GM12891 (cell line): ENCODE measurements around the gene SAC3D1.

ENCODE experiments used
- DNase-seq: peaks from one replicate; pipeline ENCODE4 v3.0.0; 2011; ENCODE audit warnings: low spot score; ENCODE audit not compliant: insufficient read length
- FAIRE-seq: peaks from 2 replicates; lab custom pipeline; 2011; peaks lifted over from hg19 to GRCh38; lab: Jason Lieb, UNC
- PAX5 ChIP-seq: IDR thresholded peaks from 2 replicates; pipeline ENCODE4 v1.6.1; 2011; ENCODE audit warnings: low read length, moderate library complexity, mild to moderate bottlenecking; ENCODE audit not compliant: insufficient read depth, severe bottlenecking
- POLR2A ChIP-seq: IDR thresholded peaks from 2 replicates; pipeline ENCODE4 v1.6.1; 2011; ENCODE audit warnings: low read depth, low read length, control low read depth
- POLR2AphosphoS5 ChIP-seq: IDR thresholded peaks from 2 replicates; pipeline ENCODE4 v1.6.1; 2011; ENCODE audit warnings: low read depth, low read length, control low read depth
- POU2F2 ChIP-seq: IDR thresholded peaks from 2 replicates; pipeline ENCODE4 v1.6.1; 2011; ENCODE audit warnings: low read depth, mild to moderate bottlenecking, control low read depth, low read length, moderate library complexity
- SPI1 ChIP-seq: IDR thresholded peaks from 2 replicates; pipeline ENCODE4 v1.6.1; 2011; ENCODE audit warnings: low read depth, low read length, control low read depth
- TAF1 ChIP-seq: IDR thresholded peaks from 2 replicates; pipeline ENCODE4 v1.6.1; 2011; ENCODE audit warnings: low read depth, low read length, control low read depth

Gene SAC3D1

DNA sequence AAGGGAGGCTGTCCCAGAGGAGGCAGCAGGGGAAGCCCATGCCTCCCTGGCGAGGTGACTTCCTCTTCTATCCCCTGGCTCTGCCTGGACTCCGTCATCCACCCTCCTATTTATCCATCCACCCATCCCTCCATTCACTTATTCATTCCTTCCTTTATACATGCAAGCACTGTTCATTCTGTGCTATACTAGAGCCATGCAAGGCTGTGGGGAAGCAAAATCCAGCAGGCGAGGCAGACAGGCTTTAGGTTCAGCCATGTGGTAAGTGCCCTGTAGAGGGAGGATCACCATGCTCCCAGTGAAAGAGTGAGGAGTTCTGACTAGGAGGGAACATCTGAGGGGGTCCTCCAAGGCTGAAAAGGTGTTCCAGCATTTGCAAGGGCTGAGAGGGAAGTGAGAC lies 18.5 kb downstream of the SAC3D1 start:
- FAIRE-seq = no peak

DNA sequence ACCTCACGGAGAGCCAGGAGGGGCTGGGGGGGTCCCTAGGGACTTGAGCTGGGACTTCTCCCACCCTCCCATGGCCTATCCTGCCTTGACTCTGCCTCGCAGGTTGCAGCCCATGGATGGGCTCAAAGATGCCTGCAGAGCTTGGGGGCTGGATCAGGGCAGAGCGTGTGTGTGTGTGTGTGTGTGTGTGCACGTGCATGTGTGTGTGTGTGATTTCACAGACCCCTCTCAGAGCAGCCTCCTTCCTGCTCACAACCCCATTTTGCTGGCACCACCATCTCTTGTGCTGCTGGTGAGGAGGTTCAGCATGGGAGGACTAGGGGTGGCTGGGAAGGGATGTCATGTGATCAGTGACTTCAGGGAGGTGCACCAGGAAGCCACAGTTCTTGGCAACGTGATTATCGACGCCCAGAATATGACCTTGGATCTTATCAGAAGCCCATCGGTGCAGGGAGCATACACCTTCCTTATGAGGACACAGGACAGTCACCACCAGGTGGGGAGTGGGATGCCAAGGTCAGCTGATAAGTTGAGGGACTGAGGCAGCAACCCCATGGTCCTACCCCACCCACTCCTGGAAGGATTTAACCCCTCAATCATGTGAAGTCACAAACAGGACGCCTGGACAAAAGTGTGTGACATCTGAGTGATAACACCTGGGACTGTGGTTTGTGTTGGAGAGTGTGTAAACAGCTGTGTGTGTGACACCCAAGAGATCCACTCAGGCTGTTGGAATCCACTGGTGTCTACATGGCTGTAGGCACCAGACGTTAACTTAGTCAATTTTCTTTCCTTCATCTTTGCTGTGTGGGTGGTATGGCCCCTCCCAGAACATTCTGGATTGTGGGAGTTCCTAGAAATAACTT lies 19.2 kb downstream of the SAC3D1 start:
- DNase-seq (no peak), FAIRE-seq (no peak)
- TF ChIP-seq SPI1 (no peak), POLR2AphosphoS5 (no peak), PAX5 (no peak), POU2F2 (no peak), TAF1 (no peak), POLR2A (no peak)

More for the DNA sequence above, 18.5 kb downstream of the SAC3D1 start:
- TF ChIP-seq PAX5 (no peak), SPI1 (no peak), TAF1 (no peak), POLR2A (no peak), POU2F2 (no peak), POLR2AphosphoS5 (no peak)
- no peak for DNase-seq

DNA sequence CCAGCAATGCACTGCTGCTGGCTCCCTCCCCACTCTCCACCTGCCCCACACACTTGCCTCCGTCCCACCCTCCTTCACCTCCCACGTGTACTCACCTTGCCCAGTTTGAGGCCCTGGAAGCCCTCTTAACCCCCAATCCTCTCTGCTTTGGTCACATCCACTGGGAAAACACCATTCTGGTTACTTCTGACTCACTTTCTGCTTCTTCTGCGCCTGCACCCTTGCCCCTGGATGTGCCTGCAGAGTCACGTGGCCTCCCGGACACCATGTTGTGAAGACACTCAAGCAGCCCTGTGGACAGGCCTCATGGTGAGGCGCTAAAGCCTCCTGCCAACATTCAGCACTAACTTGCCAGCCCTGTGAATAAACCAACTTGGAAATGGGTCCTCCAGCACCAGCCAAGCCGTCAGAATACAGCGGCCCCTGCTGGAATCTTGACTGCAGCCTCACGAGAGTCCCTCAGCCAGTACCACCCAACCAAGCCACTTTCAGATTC lies 20.0 kb downstream of the SAC3D1 start:
- FAIRE-seq (no peak), DNase-seq (no peak)
- TF ChIP-seq TAF1 (no peak), POLR2AphosphoS5 (no peak), PAX5 (no peak), POLR2A (no peak), POU2F2 (no peak), SPI1 (no peak)

DNA sequence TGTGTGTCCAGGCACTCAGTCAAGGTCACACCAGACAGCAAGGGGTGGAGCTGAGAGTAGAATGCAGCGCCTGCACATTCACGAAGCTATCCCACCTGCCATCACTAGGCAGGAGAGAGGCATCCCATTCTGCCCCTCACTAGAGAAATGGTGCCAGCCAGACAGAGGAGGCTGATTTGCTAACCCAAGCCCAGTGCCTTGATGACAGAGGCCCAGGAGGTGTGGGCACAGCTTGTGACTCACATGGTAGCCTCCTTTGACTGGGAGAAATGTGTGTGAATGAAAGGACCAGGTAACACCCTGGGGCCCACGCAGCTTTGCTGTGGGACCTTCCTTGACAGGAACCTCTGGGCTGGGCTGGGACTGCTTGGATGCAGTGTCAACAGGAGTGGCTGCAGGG lies 22.5 kb downstream of the SAC3D1 start:
- no peak for TF ChIP-seq POU2F2
- TF ChIP-seq SPI1 = no peak
- TF ChIP-seq POLR2AphosphoS5 = no peak
- TF ChIP-seq POLR2A = no peak
- no peak for FAIRE-seq
- no peak for DNase-seq

DNA sequence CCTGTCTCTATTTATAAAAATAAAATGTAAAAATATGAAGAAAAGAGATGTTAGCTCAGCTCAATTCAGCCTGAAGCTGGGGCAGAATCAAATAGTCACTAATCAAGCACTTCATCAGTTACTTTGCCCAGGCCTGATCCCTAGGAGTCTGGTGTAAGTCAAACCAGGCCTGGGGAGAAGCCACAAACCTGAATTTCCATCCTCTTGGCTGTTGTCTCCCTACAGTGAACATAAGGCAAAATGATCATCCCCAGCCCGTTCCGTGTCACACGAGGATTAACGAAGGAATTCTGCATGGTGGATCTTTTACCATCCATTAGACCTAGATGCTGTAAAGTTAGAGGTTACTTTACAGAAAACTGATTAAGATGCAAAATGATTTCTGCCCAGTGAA lies 23.8 kb downstream of the SAC3D1 start:
- TF ChIP-seq SPI1 = no peak
- DNase-seq = no peak
- FAIRE-seq = no peak

DNA sequence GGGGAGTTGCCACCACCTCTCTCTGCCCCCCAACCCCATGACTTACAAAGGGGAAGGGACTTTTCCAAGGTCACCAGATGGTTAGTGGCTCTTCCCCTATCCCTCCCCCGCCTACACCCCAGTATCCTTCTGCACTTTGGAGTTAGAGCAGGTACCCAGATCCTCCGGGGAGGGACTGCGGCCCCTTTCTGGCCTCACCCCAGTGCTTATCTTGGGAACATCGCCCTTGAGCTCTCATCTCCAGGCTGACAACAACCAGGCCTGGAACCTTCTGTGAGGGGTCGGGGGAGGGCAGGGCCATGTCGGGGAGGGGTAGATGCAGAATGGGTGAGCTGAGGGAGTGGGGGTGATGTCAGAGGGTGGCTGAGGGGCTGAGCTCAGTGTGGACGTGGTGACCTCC lies 24.8 kb downstream of the SAC3D1 start:
- TF ChIP-seq POLR2A = no peak
- no peak for TF ChIP-seq PAX5
- no peak for TF ChIP-seq POLR2AphosphoS5
- no peak for TF ChIP-seq TAF1
- TF ChIP-seq SPI1 = no peak
- TF ChIP-seq POU2F2 = no peak
- FAIRE-seq = no peak

DNA sequence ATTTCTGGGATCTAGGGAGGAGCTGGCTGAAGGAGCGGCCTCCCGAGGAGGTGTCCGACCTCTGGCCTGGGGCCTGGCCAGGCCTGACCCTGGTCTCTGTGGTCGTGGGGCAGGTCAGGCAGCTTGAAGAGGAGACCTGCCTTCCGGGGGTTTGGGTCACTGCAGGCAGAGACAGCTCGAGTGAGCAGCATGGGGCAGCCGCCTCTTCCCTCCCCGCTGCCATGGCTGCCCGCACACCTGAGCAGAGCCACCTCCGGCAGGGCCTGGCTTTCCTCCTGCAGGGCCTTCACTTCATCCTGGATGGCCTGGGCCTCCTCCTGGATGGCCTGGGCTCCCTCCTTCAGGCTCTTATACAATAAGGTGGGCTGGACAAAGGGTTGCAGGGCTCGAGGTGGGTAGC lies 25.3 kb downstream of the SAC3D1 start:
- FAIRE-seq (no peak), DNase-seq (no peak)
- TF ChIP-seq TAF1 (no peak), SPI1 (no peak), POU2F2 (no peak), POLR2AphosphoS5 (no peak), PAX5 (no peak), POLR2A (no peak)

More for the DNA sequence above, 24.8 kb downstream of the SAC3D1 start:
- DNase-seq = no peak

DNA sequence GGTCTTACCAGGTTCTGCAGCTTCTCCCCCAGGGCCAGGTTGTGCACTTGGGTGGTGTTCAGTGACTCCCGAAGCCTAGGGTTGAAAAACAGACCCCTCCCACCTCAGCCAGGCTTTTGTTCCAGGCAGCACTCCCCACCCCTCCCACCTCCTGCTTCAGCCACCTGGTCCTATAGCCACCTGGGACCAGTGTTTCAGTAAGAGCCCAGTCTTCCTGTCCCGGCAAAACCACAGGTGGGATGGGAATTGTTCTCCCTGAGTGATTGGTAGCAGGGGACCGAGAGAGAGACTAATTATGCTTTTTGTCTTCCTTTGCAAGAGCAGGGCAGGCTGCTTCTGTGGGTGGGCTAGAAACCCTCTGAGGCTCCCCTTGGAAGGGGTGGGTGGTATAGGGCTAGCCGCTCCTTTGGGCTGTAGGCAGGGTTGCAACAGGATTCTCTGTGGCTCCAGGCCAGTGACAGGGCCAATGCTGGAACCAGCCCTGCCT lies 25.8 kb downstream of the SAC3D1 start:
- no peak for TF ChIP-seq SPI1
- no peak for TF ChIP-seq POU2F2
- TF ChIP-seq POLR2AphosphoS5 = no peak
- TF ChIP-seq POLR2A = no peak
- no peak for TF ChIP-seq PAX5
- no peak for TF ChIP-seq TAF1
- no peak for DNase-seq
- FAIRE-seq = no peak

DNA sequence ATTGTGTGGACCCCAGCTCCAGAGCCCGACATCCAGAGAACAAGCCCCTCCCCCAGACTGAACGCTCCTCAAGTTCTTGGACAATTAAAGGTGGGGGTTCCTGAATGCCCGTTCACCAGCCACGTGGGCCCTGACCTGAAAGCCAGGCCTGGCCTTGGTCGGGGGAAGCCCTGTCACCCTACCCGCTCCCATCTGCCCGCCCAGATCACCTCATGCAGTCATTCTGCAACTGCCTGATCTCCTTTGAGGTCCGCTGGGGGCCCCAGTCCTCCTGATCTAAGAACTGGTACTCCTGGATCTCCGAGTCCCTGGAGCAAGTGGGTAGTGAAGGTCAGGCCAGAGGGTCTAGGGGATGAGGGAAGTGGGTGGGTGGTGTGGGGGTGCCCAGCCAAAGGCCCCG lies 26.4 kb downstream of the SAC3D1 start:
- no peak for FAIRE-seq
- TF ChIP-seq POLR2A (no peak), POLR2AphosphoS5 (no peak), PAX5 (no peak), TAF1 (no peak), SPI1 (no peak), POU2F2 (no peak)

DNA sequence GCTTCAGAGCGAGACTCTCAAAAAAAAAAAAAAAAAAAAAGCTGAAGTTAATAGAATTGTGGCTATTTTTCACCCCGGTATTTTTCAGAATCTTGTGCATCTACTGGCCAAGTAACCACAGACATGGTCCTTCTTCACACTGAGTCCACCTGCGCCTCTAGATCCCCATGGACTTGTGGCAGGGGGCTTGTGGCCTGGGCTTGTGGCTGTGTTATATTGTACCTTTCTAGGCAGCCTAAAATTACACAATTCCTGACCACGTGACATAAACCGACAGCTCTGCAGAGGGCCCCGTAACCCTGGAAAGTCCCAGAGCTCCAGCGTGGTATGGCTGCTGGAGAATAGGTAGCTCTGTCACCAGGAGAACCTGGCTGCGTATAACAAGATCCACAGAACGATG lies 28.2 kb downstream of the SAC3D1 start:
- peak; percentile 70 for FAIRE-seq
- TF ChIP-seq POLR2AphosphoS5 (no peak), POU2F2 (no peak), POLR2A (no peak), PAX5 (no peak), TAF1 (no peak), SPI1 (no peak)
- DNase-seq = no peak

More for the DNA sequence above, 26.4 kb downstream of the SAC3D1 start:
- DNase-seq = no peak
